Endothelial cell of umbilical vein (primary cell): ENCODE measurements around the gene UFD1.

Source experiments
- EZH2 ChIP-seq: IDR thresholded peaks from 2 replicates; pipeline ENCODE4 v1.6.1; 2012; ENCODE audit warnings: borderline replicate concordance, low read depth, mild to moderate bottlenecking, moderate library complexity, low read length, inconsistent platforms; ENCODE audit not compliant: severe bottlenecking
- FOS ChIP-seq: IDR thresholded peaks from 2 replicates; pipeline ENCODE4 v1.6.1; 2011; ENCODE audit warnings: mild to moderate bottlenecking, low read length, moderate library complexity, borderline replicate concordance; ENCODE audit not compliant: insufficient read depth
- POLR2A ChIP-seq: IDR thresholded peaks from 2 replicates; pipeline ENCODE4 v1.6.1; 2012; ENCODE audit warnings: low read depth, mild to moderate bottlenecking, control low read depth, low read length
- POLR2AphosphoS5 ChIP-seq: IDR thresholded peaks from 2 replicates; pipeline ENCODE4 v1.6.1; 2012; ENCODE audit warnings: low read depth, mild to moderate bottlenecking, control low read depth, low read length, moderate library complexity; ENCODE audit not compliant: insufficient read depth
- TF ChIP-seq, protein P1 (sequence below), 2 donors: IDR thresholded peaks; 1 replicate in 1 of 2; 2 replicates in 1 of 2; pipeline ENCODE4 v1.5.1; 2011; ENCODE audit warnings: low read length in 2 of 2, mild to moderate bottlenecking in 2 of 2, moderate library complexity in 2 of 2, control low read depth in 1 of 2, inconsistent platforms in 1 of 2, low read depth in 1 of 2; ENCODE audit not compliant: insufficient read depth in 1 of 2; ENCODE audit errors: extremely low read depth in 1 of 2
- TF ChIP-seq, protein P2 (sequence below): IDR thresholded peaks from 2 replicates; pipeline ENCODE4 v1.6.1; 2011; ENCODE audit not compliant: insufficient read depth, insufficient read length

DNA sequence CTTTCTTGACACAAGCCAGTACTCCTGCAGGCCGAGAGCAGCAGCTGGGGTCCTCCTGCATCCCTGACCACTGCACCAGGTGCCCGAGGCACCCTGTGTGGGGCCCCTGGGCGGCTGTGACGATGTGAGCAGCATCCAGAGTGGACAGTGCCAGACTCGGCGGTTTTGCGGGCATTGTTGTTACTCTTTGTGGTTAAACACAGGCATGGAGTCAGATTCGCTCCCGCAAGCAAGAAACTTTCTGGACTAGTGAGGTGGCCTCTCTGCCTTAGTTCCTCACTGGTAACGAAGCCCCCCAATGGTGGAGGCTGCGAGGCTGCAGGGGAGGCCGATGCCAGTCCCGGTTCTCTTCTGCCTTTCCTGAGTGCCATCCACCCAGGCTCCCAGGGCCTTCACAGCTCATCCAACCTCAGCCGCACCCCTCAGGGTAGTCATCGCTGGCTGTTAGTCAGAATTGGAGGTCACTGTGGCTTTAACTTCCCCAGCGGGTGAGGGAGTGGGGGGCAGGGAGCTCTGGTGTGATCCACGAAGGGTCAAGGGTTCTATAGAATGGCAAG is 48.9 kb upstream of the UFD1 start:
- TF ChIP-seq POLR2AphosphoS5 (no peak), POLR2A (no peak), EZH2 (no peak), FOS (no peak)
- TF ChIP-seq, protein P1, sequence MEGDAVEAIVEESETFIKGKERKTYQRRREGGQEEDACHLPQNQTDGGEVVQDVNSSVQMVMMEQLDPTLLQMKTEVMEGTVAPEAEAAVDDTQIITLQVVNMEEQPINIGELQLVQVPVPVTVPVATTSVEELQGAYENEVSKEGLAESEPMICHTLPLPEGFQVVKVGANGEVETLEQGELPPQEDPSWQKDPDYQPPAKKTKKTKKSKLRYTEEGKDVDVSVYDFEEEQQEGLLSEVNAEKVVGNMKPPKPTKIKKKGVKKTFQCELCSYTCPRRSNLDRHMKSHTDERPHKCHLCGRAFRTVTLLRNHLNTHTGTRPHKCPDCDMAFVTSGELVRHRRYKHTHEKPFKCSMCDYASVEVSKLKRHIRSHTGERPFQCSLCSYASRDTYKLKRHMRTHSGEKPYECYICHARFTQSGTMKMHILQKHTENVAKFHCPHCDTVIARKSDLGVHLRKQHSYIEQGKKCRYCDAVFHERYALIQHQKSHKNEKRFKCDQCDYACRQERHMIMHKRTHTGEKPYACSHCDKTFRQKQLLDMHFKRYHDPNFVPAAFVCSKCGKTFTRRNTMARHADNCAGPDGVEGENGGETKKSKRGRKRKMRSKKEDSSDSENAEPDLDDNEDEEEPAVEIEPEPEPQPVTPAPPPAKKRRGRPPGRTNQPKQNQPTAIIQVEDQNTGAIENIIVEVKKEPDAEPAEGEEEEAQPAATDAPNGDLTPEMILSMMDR (IDR thresholded peaks at IDR 0.05; ENCODE audit: extremely low read depth in 1 of 2, insufficient read depth in 1 of 2, low read depth in 1 of 2, low read length in 2 of 2) = no peak
- TF ChIP-seq, protein P2, sequence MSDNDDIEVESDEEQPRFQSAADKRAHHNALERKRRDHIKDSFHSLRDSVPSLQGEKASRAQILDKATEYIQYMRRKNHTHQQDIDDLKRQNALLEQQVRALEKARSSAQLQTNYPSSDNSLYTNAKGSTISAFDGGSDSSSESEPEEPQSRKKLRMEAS = no peak
